Measurements from ENCODE around the gene YJU2. TPM values are rescaled to one million over a fixed set of nuclear protein-coding genes. Genes with fewer than 3 reads are reported as not detected.
A peak's percentile ranks its signal among the peaks of the same experiment; 100 is the strongest.

The YJU2 gene
- 10 to 100 TPM; 29.8 to 34.8 TPM for total RNA-seq

- peaks cover 1% of the 10 kb centered on the region for H3K9me3 Mint-ChIP-seq (ENCODE audit: low read depth)
- no peaks in the 10 kb centered on the region for H3K27me3 Mint-ChIP-seq
- DNase-seq: peak; percentile 100
- ATAC-seq: peak; percentile 97
- ChIA-PET CTCF (interaction anchor here (0.6 to 1.3 kb wide), 8 partner anchors 17 to 484 kb away, joined by 3 to 10 read pairs (median 4); partner anchors contain the start of genes EBI3, MRPL54 and SH3GL1), POLR2A (interaction anchor here (0.6 to 1.2 kb wide), 6 partner anchors 17 to 621 kb away, joined by 3 to 8 read pairs (median 4); partner anchors contain the start of genes CHAF1A, HDGFL2, MPND and PLIN3)
- peaks cover 31% of the 10 kb centered on the region for H3K36me3 Mint-ChIP-seq (ENCODE audit: low read depth)
- H3K27ac Mint-ChIP-seq: peak within 1 kb of the TSS; percentile 100
- H3K4me1 Mint-ChIP-seq: peaks cover 9% of the 10 kb centered on the region
- intact Hi-C loops (cut with DNase I, micrococcal nuclease): loop anchor here (1.0 to 5.0 kb wide), 22 partner anchors 18 to 1658 kb away; partner anchors contain the start of genes CHAF1A (in 2 of the 2), EBI3 (in 2 of the 2), MPND (in 2 of the 2) and MRPL54 (in 2 of the 2)
- H3K4me3 Mint-ChIP-seq: peak within 1 kb of the TSS; percentile 84
Measured at GRCh38 chr19:4246767-4247593, at the start of gene YJU2. Gene YJU2 (plus strand): TSS chr19:4247080. CDS start chr19:4247147, 67 bp downstream.

GRCh38 chr19:4197228-4197624 is 49.7 kb upstream of the YJU2 start:
- CTCF ChIA-PET: no interaction called here
- Mint-ChIP-seq H3K36me3 (ENCODE audit: low read depth) (no peaks in the 10 kb centered on the region), H3K27ac (no peak overlapping the region), H3K4me1 (peaks cover 8% of the 10 kb centered on the region), H3K4me3 (no peak overlapping the region), H3K27me3 (peaks cover 43% of the 10 kb centered on the region), H3K9me3 (ENCODE audit: low read depth) (peaks cover 9% of the 10 kb centered on the region)
- ATAC-seq (no peak), DNase-seq (no peak)
- POLR2A ChIA-PET: no interaction called here
- intact Hi-C loops (cut with DNase I, micrococcal nuclease): no loop called here

GRCh38 chr19:4197625-4198466 is 49.0 kb upstream of the YJU2 start:
- POLR2A ChIA-PET: no interaction called here
- peak; percentile 52 for DNase-seq
- Mint-ChIP-seq H3K27ac (no peak overlapping the region), H3K4me3 (no peak overlapping the region), H3K27me3 (peaks cover 43% of the 10 kb centered on the region), H3K36me3 (ENCODE audit: low read depth) (no peaks in the 10 kb centered on the region), H3K9me3 (ENCODE audit: low read depth) (peaks cover 9% of the 10 kb centered on the region), H3K4me1 (peaks cover 8% of the 10 kb centered on the region)
- intact Hi-C loops (cut with DNase I, micrococcal nuclease): no loop called here
- peak; percentile 71 for ATAC-seq
- CTCF ChIA-PET: no interaction called here

GRCh38 chr19:4198467-4199126 is 48.3 kb upstream of the YJU2 start:
- Mint-ChIP-seq H3K27me3 (peaks cover 40% of the 10 kb centered on the region), H3K4me3 (no peak overlapping the region), H3K27ac (no peak overlapping the region), H3K9me3 (ENCODE audit: low read depth) (peaks cover 9% of the 10 kb centered on the region), H3K36me3 (ENCODE audit: low read depth) (no peaks in the 10 kb centered on the region), H3K4me1 (peaks cover 8% of the 10 kb centered on the region)
- ATAC-seq: no peak
- intact Hi-C loops (cut with DNase I, micrococcal nuclease): no loop called here
- no peak for DNase-seq
- ChIA-PET POLR2A (no interaction called here), CTCF (no interaction called here)

GRCh38 chr19:4199699-4200293 is 47.1 kb upstream of the YJU2 start:
- ATAC-seq (no peak), DNase-seq (no peak)
- H3K9me3 Mint-ChIP-seq (ENCODE audit: low read depth): peaks cover 9% of the 10 kb centered on the region
- intact Hi-C loops (cut with DNase I, micrococcal nuclease): loop anchor here in 1 of 2 experiments (5.0 to 10.0 kb wide), 2 partner anchors 32 to 55 kb away; no protein-coding TSS in a partner anchor
- ChIA-PET CTCF (interaction anchor here (1.4 to 2.3 kb wide), 2 partner anchors 12 to 214 kb away, joined by 7 read pairs; partner anchors contain the start of gene EEF2), POLR2A (no interaction called here)
- peaks cover 8% of the 10 kb centered on the region for H3K4me1 Mint-ChIP-seq
- peaks cover 34% of the 10 kb centered on the region for H3K27me3 Mint-ChIP-seq
- no peak overlapping the region for H3K4me3 Mint-ChIP-seq
- no peaks in the 10 kb centered on the region for H3K36me3 Mint-ChIP-seq (ENCODE audit: low read depth)
- H3K27ac Mint-ChIP-seq: no peak overlapping the region

- Mint-ChIP-seq H3K4me3 (no peak overlapping the region), H3K27ac (no peak overlapping the region), H3K4me1 (peaks cover 8% of the 10 kb centered on the region), H3K9me3 (ENCODE audit: low read depth) (peaks cover 9% of the 10 kb centered on the region), H3K27me3 (peaks cover 30% of the 10 kb centered on the region), H3K36me3 (ENCODE audit: low read depth) (no peaks in the 10 kb centered on the region)
- CTCF ChIA-PET: interaction anchor here (0.6 to 2.3 kb wide), 7 partner anchors 10 to 215 kb away, joined by 3 to 8 read pairs (median 4); partner anchors contain the start of gene EEF2
- ATAC-seq (no peak), DNase-seq (no peak)
- intact Hi-C loops (cut with DNase I, micrococcal nuclease): loop anchor here in 1 of 2 experiments (5.0 to 10.0 kb wide), 2 partner anchors 34 to 56 kb away; no protein-coding TSS in a partner anchor
- POLR2A ChIA-PET: interaction anchor here (0.6 kb wide), 1 partner anchor 355 kb away, joined by 4 read pairs; no protein-coding TSS in a partner anchor
Measured at GRCh38 chr19:4200940-4201542, 45.8 kb upstream of the YJU2 start.

GRCh38 chr19:4201798-4202197 is 45.1 kb upstream of the YJU2 start:
- peaks cover 25% of the 10 kb centered on the region for H3K27me3 Mint-ChIP-seq
- no peaks in the 10 kb centered on the region for H3K36me3 Mint-ChIP-seq (ENCODE audit: low read depth)
- peaks cover 9% of the 10 kb centered on the region for H3K9me3 Mint-ChIP-seq (ENCODE audit: low read depth)
- H3K27ac Mint-ChIP-seq: no peak overlapping the region
- no peak overlapping the region for H3K4me3 Mint-ChIP-seq
- CTCF ChIA-PET: interaction anchor here (0.5 to 1.8 kb wide), 8 partner anchors 11 to 353 kb away, joined by 3 to 8 read pairs (median 4); partner anchors contain the start of gene EEF2
- POLR2A ChIA-PET: interaction anchor here (0.6 kb wide), 2 partner anchors 355 to 461 kb away, joined by 3 to 4 read pairs; no protein-coding TSS in a partner anchor
- H3K4me1 Mint-ChIP-seq: peaks cover 8% of the 10 kb centered on the region
- intact Hi-C loops (cut with DNase I, micrococcal nuclease): loop anchor here in 1 of 2 experiments (5.0 to 10.0 kb wide), 2 partner anchors 34 to 57 kb away; no protein-coding TSS in a partner anchor
- no peak for DNase-seq
- no peak for ATAC-seq

- Mint-ChIP-seq H3K27me3 (peaks cover 5% of the 10 kb centered on the region), H3K36me3 (ENCODE audit: low read depth) (no peaks in the 10 kb centered on the region), H3K27ac (no peak overlapping the region), H3K4me3 (no peak overlapping the region), H3K4me1 (no peaks in the 10 kb centered on the region), H3K9me3 (ENCODE audit: low read depth) (no peaks in the 10 kb centered on the region)
- ChIA-PET CTCF (interaction anchor here (0.7 to 1.0 kb wide), 2 partner anchors 10 to 1150 kb away, joined by 4 to 5 read pairs; no protein-coding TSS in a partner anchor), POLR2A (no interaction called here)
- intact Hi-C loops (cut with DNase I, micrococcal nuclease): loop anchor here in 1 of 2 experiments (10.0 kb wide), 1 partner anchor 62 kb away; no protein-coding TSS in a partner anchor
- ATAC-seq: no peak
- DNase-seq: no peak
Measured at GRCh38 chr19:4206818-4207484, 39.9 kb upstream of the YJU2 start.

GRCh38 chr19:4208385-4209094 is 38.3 kb upstream of the YJU2 start:
- POLR2A ChIA-PET: no interaction called here

More at GRCh38 chr19:4208385-4209094, 38.3 kb upstream of the YJU2 start:
- H3K27ac Mint-ChIP-seq: no peak overlapping the region
- DNase-seq: no peak
- intact Hi-C loops (cut with DNase I, micrococcal nuclease): loop anchor here in 1 of 2 experiments (10.0 kb wide), 1 partner anchor 64 kb away; no protein-coding TSS in a partner anchor
- H3K4me1 Mint-ChIP-seq: no peaks in the 10 kb centered on the region
- CTCF ChIA-PET: no interaction called here
- H3K9me3 Mint-ChIP-seq (ENCODE audit: low read depth): no peaks in the 10 kb centered on the region
- H3K4me3 Mint-ChIP-seq: no peak overlapping the region
- ATAC-seq: no peak
- H3K36me3 Mint-ChIP-seq (ENCODE audit: low read depth): no peaks in the 10 kb centered on the region
- peaks cover 5% of the 10 kb centered on the region for H3K27me3 Mint-ChIP-seq
